Measurements from ENCODE around the gene PLCD3.

The PLCD3 gene, protein sequence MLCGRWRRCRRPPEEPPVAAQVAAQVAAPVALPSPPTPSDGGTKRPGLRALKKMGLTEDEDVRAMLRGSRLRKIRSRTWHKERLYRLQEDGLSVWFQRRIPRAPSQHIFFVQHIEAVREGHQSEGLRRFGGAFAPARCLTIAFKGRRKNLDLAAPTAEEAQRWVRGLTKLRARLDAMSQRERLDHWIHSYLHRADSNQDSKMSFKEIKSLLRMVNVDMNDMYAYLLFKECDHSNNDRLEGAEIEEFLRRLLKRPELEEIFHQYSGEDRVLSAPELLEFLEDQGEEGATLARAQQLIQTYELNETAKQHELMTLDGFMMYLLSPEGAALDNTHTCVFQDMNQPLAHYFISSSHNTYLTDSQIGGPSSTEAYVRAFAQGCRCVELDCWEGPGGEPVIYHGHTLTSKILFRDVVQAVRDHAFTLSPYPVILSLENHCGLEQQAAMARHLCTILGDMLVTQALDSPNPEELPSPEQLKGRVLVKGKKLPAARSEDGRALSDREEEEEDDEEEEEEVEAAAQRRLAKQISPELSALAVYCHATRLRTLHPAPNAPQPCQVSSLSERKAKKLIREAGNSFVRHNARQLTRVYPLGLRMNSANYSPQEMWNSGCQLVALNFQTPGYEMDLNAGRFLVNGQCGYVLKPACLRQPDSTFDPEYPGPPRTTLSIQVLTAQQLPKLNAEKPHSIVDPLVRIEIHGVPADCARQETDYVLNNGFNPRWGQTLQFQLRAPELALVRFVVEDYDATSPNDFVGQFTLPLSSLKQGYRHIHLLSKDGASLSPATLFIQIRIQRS

DNA sequence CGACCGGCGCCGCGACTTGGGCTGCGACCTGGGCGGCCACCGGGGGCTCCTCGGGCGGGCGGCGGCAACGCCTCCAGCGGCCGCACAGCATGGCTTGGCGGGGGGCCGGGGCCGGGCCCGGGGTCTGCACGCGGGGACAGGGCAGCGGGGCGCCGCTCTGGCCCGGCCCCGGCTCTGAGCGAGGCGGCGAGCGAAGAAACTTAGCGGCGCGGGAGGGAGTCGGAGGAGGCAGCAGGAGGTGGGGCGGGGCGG lies at the start of gene PLCD3:
Gene PLCD3 (minus strand): TSS at position 196 of the 252 bp plus-strand sequence. CDS start 105 bp downstream, at position 91.
- DNase-seq, result no peak

DNA sequence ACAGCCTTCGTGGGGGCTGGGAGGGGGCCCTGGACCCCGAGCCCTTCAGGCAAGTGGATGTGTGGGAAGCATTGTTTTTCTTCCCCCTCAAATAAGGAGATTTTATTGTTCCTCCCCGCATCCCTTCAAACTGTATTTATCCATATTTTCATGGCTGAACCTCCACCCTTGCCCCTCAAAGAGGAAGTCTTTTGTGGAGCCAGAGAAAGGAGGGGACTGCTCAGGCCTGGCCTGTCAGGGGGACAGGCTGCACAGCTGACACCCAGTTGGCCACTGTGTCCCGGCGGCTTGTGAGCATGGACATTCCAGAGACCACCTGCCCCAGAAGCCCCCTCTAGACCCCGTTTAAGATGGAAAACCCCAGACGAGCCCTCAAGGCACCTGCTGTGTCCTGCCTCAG lies 45.2 kb upstream of the PLCD3 start:
- no peak for DNase-seq

DNA sequence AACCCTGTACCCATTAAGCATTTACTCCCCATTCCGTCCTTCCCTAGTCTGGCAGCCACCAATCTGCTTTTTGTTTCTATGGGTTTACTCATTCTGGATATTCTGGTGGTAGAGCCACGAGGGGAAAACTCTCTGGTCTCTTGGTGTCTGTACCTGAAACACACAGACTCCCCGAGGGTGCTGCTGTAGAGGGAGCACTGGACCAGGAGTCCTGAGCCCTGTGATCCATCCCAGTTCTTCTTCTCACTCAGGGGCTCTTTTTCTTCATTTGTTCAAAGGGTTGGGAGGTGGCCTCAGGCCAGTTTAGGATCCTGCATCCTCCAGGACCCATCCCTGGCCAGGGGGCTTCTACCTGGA lies 43.4 kb upstream of the PLCD3 start:
- DNase-seq, result no peak

DNA sequence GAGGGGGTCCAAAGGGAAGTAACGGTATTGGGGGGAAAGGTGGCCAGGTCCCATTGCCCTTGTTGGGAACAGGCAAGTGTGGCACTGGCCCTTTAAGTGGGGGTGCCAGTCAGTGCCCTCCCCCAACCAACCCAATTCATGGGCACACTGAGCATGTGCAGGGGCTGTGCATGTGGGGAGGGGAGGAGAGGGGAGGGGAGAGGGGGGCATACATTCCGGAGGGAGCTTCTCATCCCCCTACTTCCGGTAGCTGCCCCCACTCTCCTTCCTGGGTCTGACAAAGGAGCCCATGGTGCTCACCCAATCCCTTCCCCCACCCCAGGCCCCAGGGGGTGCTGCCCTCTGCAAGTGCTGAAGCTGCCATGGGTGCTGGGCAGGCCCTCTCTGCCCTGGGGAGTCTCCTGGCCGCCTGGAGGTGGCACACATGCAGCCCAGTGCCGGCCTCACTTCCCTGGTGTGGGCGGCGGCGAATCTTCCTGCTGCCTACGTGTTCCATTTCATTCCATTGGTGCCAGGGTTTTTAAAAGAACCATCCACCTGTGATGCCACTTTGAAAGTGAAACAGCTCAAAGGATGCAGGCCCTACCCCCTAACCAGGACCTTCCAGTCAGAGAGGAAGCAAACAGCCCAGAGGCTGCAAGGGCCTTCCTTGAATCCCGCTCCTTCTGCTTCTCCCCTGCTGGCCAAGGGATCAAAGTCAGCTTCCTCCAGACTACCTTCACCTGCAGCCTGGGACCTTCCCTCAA lies 40.4 kb upstream of the PLCD3 start:
- peak; percentile 27 for DNase-seq

DNA sequence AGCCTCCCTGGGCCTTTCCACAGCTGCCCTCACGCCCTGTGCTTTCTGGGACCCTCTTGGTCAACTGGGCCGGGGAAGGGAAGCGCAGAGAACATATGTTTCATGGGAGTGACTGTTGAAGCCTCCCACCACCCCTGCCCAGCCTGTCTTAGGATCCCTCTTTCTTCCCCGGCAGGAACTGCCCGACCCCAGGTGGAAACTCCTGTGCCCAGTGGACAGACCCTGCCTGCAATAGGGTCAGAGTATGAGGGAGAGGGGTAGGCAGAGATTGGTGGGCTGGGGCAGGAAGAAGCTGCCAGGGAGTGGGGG lies 39.9 kb upstream of the PLCD3 start:
- DNase-seq, result no peak

DNA sequence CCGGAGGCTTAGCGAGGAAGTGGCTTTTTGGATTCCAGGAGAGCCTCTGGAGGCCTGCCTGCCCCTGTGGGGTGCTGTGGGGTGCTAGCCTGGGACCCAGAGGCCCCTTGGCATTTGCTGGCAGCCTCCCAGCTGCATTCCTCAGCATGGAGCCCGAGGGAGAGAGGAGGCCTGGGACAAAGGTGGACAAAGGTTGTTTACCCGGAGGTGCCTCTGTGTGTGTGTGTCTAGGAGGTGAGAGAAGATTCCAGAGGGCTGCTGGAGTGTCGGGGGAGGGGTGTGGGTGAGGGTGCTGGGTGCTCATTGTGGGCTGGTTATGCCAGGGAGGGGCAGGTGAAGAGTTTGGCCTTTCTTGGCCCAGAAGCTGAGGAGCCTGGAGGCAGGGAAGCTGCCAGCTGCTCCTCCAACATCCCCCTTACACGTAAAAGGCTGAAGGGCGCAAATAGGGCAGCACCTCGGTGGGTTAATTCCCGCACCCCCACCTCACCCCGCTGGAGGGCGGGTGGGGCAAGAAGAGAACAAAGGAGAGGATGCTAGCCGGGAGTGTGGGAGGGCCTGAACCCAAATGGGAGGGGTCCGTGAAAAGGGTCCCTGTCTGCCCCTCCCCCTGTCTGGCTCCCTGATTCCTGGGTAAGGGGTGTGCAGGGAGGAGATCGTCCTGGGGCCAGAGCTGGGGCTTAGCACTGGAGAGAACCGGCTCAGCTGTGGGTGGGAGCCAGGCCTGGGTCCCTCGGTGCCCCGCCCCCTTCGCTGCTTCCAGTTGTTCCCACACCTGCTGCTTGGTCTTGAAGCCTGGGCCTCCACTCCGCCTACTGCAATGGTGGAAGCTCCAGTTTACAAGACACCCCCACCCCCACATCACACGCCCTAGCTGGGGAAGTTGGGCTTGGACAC lies 39.3 kb upstream of the PLCD3 start:
- no peak for DNase-seq

DNA sequence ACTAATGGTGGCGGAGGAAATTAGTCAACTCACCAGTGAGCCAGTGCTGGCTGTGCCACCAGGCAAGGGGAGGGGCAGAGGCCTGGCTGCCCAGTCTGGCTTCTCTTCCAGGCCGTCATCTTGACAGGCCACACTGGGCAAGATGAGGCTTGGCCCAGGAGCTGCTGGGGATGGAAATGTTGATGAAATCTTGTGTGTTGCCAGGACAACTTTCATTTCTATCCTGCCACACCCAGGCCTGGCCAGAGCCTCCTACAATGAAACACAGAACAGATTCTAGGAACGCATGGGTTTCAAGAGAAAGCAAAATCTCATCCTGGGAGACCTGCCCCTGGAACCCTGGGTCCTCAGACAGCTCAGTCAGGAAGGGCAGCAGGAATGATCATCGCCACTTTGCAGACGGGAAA lies 38.6 kb upstream of the PLCD3 start:
- DNase-seq, result no peak

DNA sequence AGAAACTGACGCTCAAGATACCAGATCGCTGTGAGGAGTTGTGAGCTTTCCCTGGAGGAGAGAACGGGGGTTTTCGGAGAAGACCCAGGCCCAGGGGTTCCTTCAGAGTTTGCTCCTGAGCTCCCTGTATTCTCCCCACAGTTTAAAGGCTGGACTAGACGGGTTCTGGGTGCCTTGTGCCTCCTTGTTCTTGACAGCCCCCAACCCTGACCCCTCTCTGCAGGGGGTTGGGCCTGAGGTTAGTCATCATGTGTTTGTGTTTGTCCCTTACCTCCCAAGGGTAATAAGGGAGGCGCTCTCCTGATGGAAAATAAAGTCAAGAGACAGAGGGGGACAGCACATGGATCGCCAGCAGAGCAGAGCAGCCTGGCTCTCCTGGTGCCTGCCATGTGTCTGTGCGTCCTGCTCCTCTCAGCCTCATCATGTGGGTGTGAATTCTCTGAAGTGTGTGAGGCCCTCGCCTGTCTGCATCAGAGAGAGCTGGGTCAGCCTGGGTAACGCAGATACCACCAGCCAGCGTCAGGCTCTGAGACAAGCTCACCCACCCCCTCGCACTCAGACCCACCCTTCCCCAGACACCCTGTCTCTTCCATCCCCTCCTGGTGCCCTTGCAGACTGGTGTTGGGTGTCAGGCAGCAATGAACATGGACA lies 38.1 kb upstream of the PLCD3 start:
- DNase-seq, result no peak

DNA sequence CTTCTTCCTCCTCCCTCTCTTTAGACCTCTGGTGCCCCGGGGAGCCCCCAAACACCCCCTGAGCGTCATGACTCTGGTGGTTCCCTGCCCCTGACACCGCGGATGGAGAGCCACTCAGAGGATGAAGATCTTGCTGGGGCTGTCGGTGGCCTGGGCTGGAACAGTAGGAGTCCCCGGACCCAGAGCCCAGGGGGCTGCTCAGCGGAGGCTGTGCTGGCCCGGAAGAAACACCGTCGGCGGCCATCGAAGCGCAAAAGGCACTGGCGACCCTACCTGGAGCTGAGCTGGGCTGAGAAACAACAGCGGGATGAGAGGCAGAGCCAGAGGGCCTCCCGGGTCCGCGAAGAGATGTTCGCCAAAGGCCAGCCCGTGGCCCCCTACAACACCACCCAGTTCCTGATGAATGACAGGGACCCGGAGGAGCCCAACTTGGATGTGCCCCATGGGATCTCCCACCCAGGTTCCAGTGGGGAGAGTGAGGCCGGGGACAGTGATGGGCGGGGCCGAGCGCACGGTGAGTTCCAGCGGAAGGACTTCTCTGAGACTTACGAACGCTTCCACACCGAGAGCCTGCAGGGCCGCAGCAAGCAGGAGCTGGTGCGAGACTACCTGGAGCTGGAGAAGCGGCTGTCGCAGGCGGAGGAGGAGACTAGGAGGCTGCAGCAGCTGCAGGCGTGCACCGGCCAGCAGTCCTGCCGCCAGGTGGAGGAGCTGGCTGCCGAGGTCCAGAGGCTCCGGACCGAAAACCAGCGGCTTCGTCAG lies 36.9 kb upstream of the PLCD3 start:
- no peak for DNase-seq

DNA sequence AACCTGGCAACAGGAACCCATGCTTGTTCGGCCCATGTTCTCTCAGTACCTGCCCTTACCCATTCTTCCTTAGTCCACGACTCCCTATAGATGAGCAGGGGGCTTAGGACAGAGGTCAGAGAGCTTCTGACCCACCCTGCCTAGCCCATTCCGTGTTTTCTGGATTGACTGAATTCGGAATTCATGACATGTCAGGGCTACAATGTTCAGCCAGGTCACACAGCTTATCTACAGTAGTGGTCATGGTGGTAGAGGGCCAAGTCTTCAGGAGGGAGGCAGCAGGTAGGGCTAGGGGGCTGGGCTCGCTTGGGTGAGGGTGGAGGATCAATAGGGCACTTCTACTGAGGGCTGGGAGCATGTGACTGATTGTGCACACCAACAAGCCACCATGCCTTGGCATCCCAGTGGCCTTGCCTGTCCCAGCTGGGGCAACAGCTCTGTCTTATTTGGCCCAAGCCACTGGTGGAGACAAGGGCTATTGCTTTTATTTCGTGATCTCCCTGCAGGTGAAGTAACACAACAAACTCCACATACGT lies 32.5 kb upstream of the PLCD3 start:
- no peak for DNase-seq

DNA sequence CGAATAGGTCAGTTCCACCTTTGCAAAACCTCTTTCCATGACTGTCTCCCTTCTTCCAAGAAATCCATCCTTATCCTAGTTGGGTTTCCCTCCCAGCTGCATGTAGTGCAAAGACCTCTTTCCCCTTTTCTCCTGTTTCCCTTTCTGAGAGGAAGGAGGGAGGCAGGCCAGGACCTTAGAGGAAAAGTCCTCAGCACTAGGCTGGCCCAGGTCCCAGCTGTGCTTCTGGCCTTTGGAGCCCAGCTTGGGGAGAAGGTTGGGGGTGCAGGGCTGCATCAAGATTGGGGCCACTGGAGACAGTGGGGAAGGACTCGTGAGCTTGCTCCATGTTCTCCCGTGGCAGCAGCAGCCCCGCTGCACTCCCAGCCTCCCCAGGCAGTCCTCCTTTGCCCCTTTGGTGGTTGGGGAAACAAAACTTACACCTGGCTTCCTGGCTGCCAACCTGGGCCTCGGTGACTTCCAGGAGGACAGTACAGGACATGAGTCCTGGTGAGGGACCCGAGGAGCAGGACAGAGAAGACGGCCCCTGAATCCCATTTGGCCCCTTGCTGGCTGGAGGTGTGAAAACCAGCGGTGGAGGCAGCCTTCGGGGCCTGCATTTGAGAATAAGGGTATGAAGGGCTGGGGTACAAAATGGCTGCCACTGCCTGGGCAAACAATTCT lies 29.8 kb upstream of the PLCD3 start:
- no peak for DNase-seq

DNA sequence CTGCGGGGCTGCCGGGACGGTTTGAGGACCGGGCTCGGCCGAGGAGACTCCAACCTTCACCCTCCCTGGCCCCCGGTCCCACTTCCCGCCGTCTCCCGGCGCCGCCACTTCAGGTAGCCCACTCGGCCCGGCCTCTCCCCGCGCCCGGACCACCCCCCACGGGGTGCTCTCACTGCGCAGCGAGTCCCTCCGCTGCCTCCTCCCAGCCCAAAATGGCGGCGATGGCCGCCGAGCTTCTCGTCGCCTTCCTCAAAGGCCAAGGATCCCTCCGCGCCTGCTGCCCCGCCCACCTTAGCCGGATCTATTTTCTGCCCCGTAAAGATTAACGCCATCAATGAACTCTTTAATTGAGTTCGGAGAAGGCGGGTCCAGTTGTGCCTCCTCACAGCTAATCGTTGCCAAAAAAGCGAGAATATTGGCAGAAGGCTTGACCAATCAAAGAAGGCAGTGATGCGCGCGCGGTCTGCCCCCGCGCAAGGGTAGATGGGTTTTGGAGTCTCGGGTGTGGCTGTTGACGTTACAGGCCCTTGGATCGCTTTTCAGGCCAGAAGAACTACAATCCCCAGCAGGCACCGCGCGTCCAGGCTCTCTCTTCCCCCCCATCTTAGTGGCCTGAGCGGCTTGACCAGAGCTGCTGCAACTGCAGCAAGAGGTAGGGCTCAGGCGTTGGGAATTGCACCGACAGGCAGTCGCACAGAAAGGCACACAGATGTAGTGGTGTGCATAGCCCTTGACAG lies 29.1 kb upstream of the PLCD3 start, which contains the start of gene HEXIM2:
Gene HEXIM2 (plus strand): TSS at position 588 of the 737 bp plus-strand sequence. CDS start 919 bp downstream, outside the sequence.
- DNase-seq, result peak; percentile 100

DNA sequence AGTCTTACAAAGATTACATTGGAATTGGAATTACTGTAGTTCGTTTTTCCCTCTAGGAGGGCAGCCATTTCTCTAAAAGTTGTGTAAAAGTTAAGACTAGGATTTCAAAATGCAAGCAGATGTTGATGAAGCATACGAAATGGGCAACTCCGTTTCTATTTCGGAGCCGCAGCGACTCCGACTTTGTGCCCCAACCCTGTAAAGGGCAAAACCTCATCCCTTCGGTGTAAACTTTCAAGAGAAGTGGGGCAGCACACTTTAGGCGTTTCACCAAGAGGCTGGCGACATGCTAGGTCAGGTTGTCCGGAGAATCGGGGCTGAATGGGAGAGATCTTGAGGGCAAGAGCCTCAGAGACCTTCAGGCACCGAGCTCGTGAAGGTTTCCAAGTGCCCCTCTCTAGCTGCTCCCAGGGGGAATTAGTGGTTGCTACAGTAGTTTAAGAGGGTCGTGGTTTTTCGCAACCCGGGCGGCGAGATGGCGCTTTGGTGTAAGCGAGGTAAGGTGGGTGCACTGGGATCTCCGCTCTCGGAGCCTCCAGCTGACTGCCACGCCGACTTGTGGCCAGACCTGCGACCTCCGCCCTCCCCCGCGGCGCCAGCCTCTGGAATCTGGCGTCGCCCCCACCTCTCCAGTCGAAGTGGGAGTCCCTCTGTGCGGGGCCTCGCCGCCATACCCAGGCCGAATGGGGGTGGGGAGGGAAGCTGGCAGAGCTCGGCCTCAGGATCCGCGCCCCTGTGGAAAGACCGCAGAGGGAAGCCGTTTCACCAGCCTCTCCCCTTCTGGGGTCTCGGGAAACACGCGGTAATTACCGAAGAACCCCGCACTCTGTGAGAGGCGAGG lies 28.4 kb upstream of the PLCD3 start:
- DNase-seq, result no peak

DNA sequence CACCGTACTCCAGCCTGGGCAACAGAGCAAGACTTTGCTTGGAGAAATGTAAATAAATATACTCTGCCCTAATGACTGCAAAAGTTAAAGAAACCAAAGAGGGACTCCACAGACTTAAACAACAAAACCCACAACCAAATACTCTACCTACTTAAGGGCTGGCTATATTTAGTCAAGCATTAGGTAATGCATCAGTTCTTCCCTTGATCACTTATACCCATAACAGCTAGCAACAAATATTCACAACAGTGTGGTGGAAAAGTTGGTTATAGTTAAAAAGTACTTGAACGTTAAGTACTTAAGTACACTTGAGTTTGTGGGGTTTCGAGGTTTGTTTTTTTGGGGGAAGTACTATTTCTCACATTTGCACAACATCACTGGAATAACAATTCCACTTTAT lies 23.9 kb upstream of the PLCD3 start:
- DNase-seq, result no peak

DNA sequence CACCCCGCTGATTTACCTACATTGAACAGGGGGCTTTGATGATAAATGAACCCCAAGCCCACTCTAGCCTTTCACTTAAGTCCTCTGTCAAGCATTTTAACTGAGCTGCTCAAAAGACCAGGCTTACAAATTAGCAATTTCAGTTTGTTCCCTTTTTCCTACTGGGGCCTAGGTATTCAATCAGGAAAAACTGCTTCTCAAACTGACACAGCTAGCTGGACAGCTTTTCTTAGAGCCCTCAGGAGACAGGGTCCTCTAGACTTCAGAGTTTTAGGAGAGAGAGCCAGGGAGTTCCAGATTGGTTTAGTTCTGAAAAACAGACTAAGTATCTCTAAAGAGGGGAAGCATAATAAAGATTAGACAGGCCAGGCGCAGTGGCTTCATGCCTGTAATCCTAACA lies 23.2 kb upstream of the PLCD3 start:
- no peak for DNase-seq

DNA sequence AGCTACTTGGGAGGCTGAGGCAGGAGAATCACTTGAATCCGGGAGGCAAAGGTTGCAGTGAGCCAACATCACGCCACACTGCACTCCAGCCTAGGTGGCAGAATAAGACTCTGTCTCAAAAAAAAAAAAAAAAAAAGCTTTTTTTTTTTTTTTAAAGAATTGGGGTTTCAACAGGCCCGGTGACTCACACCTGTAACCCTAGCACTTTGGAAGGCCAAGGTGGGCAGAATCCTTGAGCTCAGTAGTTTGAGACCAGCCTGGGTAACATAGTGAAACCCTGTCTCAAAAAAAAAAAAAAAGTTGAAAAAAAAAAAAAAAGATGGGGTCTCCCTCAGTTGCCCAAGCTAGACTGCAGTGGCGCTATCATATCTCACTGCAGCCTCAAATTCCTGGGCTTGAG lies 22.7 kb upstream of the PLCD3 start:
- no peak for DNase-seq

DNA sequence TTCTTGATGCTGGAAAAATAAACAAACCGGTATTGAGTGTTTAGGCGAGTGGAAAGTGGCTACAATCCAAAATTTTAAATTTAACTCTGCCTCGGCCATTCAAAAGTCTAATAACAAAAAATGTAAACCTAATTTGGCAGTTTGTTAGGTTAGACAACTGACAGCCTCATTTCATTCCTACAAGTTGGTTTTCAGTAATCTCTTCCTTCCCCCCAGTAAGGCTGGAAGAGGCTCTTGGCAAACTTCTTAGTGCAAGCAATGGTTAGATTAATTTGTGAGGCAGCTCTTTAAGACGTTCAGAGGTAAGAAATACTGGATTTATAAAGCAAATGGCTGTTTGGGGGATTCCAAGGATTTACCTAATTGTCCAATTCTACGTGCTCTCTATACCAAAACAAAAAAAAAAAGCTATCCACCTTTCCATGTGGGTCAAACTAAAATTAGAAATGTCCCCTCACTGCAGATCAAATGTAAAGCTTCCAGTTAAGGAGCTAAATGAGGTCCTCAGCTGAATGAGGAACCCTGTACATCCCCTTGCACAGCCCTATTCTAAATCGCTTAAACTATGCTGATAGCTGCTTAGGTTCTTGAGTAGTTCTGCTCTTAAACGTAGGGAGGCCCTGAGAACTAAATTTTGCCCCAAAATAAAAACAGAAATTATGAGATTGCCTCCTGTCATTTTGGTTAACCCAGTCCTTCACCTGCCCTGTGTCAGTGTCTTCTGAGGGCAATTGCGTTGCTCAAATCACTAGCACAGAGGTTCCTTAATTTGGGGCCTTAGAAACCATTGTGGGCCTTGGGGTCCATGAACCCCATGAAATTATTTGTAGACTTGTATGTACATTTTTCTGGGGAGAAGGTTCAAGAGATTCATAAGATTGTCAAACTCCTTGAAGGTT lies 18.8 kb upstream of the PLCD3 start:
- DNase-seq, result no peak

Measured in KG1 (cell line).